GM21360 (cell line): ENCODE data around the gene LIMS4.
"Not testable (repeated sequence)": the region's sequence is repeated elsewhere in the genome, so short reads cannot be mapped to it uniquely, and the experiment has no call there.

ENCODE experiments used
- ATAC-seq: cut with Tn5 transposase; IDR thresholded peaks from one replicate; pipeline ENCODE4 v1.9.1; 2021; ENCODE audit warnings: mild to moderate bottlenecking, moderate library complexity; ENCODE audit not compliant: unreplicated experiment

Gene LIMS4

GRCh38 chr2:110455080-110455670, 17.4 kb downstream of the LIMS4 start:
- ATAC-seq, result not testable (repeated sequence)

- not testable (repeated sequence) for ATAC-seq
These were observed 21.7 kb downstream of the LIMS4 start for GRCh38 chr2:110450951-110451350.

GRCh38 chr2:110449127-110449947, 23.3 kb downstream of the LIMS4 start:
- not testable (repeated sequence) for ATAC-seq

- not testable (repeated sequence) for ATAC-seq
These were observed 26.0 kb downstream of the LIMS4 start for GRCh38 chr2:110446644-110447043.

GRCh38 chr2:110443305-110444005, 29.2 kb downstream of the LIMS4 start:
- ATAC-seq, result not testable (repeated sequence)

GRCh38 chr2:110441905-110442304, 30.7 kb downstream of the LIMS4 start:
- not testable (repeated sequence) for ATAC-seq

- ATAC-seq, result not testable (repeated sequence)
These were observed 38.1 kb downstream of the LIMS4 start for GRCh38 chr2:110434565-110434964.

GRCh38 chr2:110425725-110426124, 46.9 kb downstream of the LIMS4 start:
- not testable (repeated sequence) for ATAC-seq

- ATAC-seq, result not testable (repeated sequence)
These were observed 48.2 kb downstream of the LIMS4 start for GRCh38 chr2:110424421-110424820.

- not testable (repeated sequence) for ATAC-seq
These were observed 49.0 kb downstream of the LIMS4 start for GRCh38 chr2:110423574-110423962.

- not testable (repeated sequence) for ATAC-seq
These were observed 49.6 kb downstream of the LIMS4 start for GRCh38 chr2:110422852-110423573.

GRCh38 chr2:110420641-110421354, 51.8 kb downstream of the LIMS4 start:
- ATAC-seq, result not testable (repeated sequence)

GRCh38 chr2:110407142-110407541, 65.5 kb downstream of the LIMS4 start:
- not testable (repeated sequence) for ATAC-seq

GRCh38 chr2:110404988-110405387, 67.6 kb downstream of the LIMS4 start:
- not testable (repeated sequence) for ATAC-seq

- ATAC-seq, result not testable (repeated sequence)
These were observed 68.4 kb downstream of the LIMS4 start for GRCh38 chr2:110404246-110404645.

- ATAC-seq, result not testable (repeated sequence)
These were observed 71.5 kb downstream of the LIMS4 start for GRCh38 chr2:110401001-110401618.

- not testable (repeated sequence) for ATAC-seq
These were observed 73.2 kb downstream of the LIMS4 start for GRCh38 chr2:110399378-110399777.

GRCh38 chr2:110395990-110396389, 76.6 kb downstream of the LIMS4 start:
- not testable (repeated sequence) for ATAC-seq
